Fibroblast of skin of right quadriceps (primary cell): ENCODE results near the gene MUC6.

Experiments used
- DNase-seq: peaks from one replicate; pipeline ENCODE4 v3.0.0-alpha.2; 2013

MUC6 gene

DNA sequence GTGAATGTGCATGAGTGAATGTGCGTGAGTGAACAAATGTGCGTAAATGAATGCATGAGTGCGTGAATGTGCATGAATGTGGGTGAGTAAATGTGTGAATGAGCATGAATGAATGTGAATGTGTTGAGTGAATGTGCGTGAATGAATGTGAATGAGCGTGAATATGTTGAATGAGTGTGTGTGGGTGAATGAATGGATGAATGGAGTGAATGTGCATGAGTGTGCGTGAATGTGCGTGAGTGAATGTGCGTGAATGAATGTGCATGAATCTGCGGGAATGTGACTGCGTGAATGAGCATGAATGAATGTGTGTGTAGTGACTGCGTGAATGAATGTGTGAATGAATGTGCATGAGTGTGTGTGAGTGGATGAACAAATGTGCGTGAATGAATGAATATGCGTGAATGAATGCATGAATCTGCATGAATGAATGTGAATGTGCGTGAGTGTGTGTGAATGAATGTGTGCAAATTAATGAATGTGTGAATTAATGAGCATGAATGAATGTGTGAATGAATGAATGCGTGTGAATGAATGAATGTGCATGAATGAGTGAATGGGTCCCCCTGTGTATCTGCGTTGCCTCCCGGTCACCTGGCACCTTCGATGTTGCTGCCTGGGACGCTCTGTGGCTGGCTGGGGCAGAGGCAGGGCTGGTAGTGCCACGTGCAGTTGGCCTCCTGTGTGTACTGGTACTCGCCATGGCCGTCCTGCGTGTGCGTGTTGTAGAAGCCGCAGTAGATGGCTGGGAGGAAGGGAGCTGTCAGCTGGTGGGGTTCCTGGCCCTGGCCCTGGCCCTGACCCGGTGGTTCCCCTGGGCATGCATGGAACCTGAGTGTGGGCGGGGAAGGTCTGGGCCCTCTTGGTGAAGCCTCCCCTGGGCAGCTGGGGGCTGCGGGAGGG is 13.4 kb downstream of the MUC6 start:
- DNase-seq, result no peak

- DNase-seq, result no peak
Measured at GRCh38 chr11:1022411-1022810, 14.1 kb downstream of the MUC6 start.

DNA sequence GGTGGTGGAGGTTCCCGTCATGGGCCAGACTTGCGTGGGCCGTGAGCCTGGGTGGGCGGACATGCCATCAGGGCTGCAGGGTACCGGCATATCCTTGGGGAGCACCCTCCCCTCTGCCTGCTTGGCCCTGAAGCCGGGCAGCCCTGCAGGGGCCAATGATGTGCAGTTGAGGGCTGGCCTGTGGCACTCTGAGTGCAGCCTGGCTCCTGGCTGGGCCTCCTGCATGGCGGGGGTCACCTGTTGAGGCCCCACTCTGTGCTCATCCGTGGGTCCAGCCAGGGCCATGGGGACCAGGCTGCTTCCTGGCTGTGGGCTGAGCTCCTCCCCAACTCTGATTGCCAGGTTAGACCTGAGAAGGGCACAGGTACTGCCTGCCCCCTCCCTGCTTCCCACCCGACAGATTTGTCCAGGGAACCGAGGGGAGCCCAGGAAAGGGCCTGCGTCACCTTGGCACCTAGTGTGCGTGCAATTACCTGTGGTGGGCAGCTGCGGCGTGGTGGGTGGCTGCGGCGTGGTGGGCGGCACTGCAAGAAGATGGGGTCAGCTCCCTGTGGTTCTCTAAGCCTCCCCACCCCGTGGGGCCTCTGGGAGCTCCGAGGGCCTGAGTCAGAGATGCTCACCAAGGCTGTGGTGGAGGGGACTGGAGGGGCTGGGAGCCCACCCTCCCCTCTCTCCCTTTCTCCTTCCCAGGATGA is 16.2 kb downstream of the MUC6 start:
- DNase-seq, result no peak

DNA sequence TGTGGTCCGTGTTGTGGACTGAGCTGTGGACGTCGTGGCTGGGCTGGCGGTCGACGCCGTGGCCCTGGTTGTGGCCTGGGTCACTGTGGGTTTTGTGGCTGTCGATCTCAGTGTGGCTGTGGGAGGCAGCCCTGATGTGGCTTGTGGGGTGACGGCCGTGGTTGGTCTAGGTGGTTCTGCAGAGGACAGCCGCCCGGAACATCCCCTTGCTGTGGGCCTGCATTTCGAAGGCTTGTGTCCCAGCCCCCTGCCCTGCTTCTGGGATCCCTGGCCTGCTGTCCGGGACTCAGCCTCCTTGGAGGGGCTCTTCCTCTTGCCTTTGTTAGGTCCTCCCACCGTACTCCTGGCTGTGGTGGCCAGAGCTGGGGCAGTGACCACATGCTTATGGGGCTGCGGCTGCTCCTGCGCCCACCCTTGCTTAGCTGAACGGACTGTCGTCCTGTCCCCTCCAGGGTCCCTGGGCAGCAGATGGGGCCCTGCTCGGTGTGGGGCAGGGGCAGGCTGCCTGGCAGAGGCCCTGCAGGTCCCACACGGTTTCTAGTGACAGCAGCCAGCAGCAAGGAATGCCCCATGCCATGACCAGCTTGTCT is 17.1 kb downstream of the MUC6 start:
- DNase-seq, result no peak

DNA sequence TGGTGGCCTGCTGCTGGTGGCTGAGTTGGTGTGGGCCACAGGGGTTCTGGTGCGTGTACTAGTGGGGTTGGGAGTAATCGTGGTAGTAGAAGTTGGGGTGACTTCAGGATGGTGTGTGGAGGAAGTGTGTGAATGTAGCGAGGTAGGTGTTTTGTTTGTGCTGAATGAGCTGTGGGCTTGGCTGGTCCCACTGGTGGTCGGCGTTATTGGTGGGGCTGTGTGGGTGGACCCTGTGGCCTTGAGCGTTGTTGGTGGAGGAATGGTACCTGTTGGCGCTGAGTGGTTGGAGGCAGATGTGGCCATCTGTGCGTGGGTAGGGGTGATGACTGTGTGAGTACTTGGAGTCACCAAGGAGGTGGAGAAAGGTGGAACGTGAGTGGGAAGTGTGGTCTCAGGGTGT is 18.4 kb downstream of the MUC6 start:
- no peak for DNase-seq

- DNase-seq, result peak; percentile 16
Measured at GRCh38 chr11:1017269-1018005, 19.1 kb downstream of the MUC6 start.

- DNase-seq, result peak; percentile 7
Measured at GRCh38 chr11:1016610-1017126, 19.9 kb downstream of the MUC6 start.

GRCh38 chr11:1015826-1016545 is 20.5 kb downstream of the MUC6 start:
- no peak for DNase-seq

GRCh38 chr11:1015064-1015463 is 21.5 kb downstream of the MUC6 start:
- no peak for DNase-seq

- DNase-seq, result no peak
Measured at GRCh38 chr11:1014276-1014675, 22.2 kb downstream of the MUC6 start.

DNA sequence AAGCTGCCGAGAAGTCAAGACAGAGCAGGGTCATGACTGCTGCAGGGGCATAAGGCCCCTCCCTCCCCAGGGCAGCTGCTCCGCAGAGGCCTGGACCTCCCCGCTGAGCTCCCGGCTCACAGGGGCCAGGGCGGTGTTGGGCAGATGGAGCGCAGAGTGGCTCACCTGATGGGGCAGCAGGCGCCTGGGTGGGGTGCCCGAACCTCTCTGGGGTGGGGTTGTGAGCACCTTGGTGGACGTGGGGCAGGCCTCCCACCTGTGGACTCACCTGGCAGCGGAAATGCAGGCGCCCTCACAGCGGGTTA is 22.9 kb downstream of the MUC6 start:
- no peak for DNase-seq

DNA sequence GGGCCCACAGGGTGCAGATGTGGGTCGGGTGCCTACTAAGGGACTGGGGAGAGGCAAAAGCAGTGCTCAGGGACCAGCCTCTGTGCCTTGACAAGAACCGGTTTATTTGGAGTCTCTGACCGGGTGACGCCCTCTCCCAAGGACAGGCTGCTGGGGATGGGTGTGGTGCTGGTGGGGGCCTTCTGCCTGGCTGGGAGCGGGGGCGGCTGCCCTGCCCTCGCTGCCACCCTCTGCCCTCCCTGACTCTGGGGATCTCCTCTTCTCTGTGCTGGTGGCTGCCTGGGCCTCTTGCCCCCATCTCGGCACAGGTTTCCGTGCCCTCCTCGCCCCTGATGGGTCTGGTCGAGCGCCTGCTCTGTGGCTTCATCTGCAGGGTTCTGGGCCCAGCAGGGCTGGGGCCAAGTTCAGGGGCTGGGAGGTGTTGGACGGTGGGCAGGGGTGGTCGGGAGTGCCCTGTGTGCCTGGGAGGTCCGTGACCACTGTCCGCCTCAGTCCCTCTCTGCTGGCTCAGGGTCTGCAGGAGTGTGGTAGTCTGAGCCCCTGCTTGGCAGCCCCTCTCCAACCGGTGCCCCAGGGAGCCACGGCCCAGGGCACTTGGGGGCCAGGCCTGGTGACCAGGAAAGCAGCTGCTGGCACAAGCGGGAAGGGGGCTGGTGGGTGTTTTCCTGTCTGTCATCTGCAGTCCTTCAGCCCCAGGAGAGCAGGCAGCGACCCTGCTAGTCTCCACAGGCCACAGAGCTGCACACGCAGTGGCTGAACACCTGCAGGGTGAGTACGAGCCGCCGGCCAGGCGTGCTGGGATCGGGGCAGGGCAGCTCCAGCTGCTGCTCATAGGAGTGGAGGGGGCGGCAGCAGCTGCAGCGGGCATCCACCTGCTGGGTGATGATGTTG is 23.5 kb downstream of the MUC6 start:
- DNase-seq, result no peak

- DNase-seq, result no peak
Measured at GRCh38 chr11:1012291-1012690, 24.2 kb downstream of the MUC6 start.

DNA sequence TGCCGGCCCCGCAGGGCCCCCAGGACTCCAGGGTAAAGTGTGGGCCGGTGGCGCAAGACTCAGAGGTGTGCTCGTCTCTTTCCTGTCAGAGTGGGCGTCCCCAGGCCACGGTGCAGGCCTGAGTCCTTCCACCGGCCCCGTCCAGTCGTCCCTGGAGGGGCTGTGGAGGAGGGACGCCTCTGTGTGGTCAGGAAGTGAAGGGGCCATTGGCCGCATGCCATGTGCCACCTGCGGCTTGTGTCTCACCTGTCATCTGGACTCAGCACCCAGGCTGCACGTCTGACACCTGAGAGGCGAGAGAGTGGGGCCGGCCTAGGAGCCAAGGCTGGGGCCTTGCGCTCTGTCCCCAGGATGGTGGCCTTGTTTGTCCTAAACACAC is 25.2 kb downstream of the MUC6 start:
- no peak for DNase-seq

GRCh38 chr11:1010551-1011319 is 25.8 kb downstream of the MUC6 start:
- DNase-seq, result no peak

- no peak for DNase-seq
Measured at GRCh38 chr11:1009991-1010390, 26.5 kb downstream of the MUC6 start.

GRCh38 chr11:1009371-1009770 is 27.1 kb downstream of the MUC6 start:
- no peak for DNase-seq

DNA sequence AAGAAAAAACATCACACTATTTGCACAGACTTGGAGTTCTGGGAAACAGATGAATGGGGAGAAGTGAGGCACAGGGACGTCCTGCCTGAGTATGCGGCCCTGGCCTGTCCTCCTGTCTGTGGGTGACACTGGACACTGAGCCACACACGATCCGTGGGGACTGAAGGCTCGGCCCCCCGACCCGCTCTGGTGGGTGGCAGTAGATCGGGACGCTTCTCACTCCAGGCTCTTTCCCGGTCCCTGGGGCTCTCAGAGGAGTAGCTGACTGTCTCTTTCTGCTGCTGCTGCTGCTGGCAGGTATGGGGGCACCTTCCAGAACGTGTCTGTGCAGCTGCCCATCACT is 27.7 kb downstream of the MUC6 start:
- no peak for DNase-seq

DNA sequence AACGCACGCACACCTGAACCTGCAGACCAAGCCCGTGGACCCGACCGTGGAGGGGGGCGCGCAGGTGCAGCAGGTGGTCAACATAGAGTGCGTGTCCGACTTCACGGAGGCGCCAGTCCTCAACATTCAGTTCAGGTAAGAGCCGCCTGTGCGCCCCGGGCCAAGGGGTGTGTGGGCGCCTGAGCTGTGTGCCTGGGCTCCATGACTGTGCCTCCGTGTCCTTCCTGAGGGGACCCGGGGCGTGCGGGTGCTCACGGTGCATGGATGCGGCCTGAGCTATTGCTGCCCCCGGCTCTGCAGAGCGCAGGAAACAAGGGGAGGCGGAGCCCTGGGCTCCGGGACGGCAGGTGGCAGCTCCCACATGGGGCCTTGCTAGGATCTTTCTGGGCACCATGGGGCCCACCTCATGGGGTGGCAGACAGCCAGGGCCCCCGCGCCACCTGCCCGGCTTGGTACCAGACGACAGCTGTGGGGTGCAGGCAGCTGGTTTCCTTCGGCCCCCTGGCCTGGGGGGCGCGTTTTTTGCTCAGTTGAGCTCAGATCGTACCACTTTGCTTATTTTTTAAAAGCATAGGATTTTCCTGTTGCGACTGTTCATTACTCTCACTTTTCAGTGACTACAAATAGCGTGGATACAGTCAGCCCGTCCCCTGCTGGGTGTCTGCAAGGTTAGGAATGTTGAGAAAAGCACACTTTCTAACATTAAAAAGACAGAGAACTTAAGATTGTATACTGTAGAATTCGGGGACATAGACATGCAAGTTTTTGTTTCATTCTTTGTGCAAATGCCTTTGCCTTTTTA is 28.3 kb downstream of the MUC6 start:
- no peak for DNase-seq

DNA sequence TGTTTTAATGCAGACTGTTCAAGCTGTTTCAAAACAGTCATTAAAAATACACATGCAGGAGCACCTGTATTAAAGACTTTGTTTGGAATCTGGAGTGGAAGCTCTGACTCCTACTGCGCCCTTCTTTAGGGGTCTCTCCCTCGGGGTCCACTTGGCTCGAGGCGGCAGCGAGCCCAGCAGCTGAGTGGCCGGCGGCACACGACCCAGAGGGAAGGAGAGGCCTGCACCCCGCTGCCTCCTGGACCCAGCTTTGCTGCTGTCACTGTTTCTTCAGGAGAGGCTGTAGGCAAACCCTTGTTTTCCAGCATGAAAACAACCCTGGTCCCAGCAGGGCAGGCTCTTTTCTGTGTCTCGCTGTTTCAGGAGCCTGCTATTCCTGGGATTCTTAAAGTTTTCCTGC is 29.2 kb downstream of the MUC6 start:
- DNase-seq, result no peak
